Ovary (tissue), 9 donors: ENCODE results near the gene DHX8. TPM values are rescaled to one million over a fixed set of nuclear protein-coding genes. Genes with fewer than 3 reads are reported as not detected.

ENCODE experiments used
- DNase-seq, 5 donors: peaks; one replicate each; pipeline ENCODE4 v3.0.0-alpha.2; 2019 to 2020
- H3K27ac ChIP-seq, 2 donors: fragments of 200-600 bp; one replicate each; pipeline versions ENCODE4 v1.5.1 to v1.8.0; 2019 to 2022
- H3K27me3 ChIP-seq: fragments of 200-600 bp; one replicate; pipeline ENCODE4 v1.8.0; 2022
- H3K36me3 ChIP-seq: fragments of 200-600 bp; sonication (generic); one replicate; pipeline ENCODE4 v1.5.1; 2019
- H3K4me1 ChIP-seq: one replicate; pipeline ENCODE4 v1.8.1; 2013; ENCODE audit warnings: mild to moderate bottlenecking, moderate library complexity; ENCODE audit not compliant: insufficient read depth
- H3K4me3 ChIP-seq: fragments of 200-600 bp; sonication (generic); one replicate; pipeline ENCODE4 v1.5.1; 2017
- H3K9me3 ChIP-seq, 2 donors: fragments of 200-600 bp in 1 of 2; sonication (generic) in 1 of 2; one replicate each; pipeline versions ENCODE4 v1.5.1 to v1.8.1; 2013 to 2019; ENCODE audit warnings: mild to moderate bottlenecking in 1 of 2, moderate library complexity in 1 of 2
- EP300 ChIP-seq: sonication (generic); formaldehyde crosslinking; IDR thresholded peaks from one replicate; pipeline ENCODE4 v1.6.1; 2017; ENCODE audit warnings: antibody characterized with exemption
- POLR2A ChIP-seq: fragments of 450-650 bp; IDR thresholded peaks from one replicate; pipeline ENCODE4 v1.6.1; 2017; ENCODE audit warnings: antibody characterized with exemption, mild to moderate bottlenecking, moderate library complexity
- WGBS, 3 donors: extraction: QIAGEN DNeasy Blood & Tissue Kit in 1 of 3; methylation state at CpG; one replicate each; pipeline versions ENCODE4 v1.1.5 to v1.1.7; 2013 to 2017; 5-methylcytosine and 5-hydroxymethylcytosine counted together
- intact Hi-C, 4 donors: fragments of 100-400 bp; cut with DNase I; formaldehyde crosslinking; loops; one replicate each; pipeline versions ENCODE4 v1.11.0 to v1.15.1; 2022 to 2023
- polyA plus RNA-seq, 2 donors: library from polyadenylated mRNA; stranded (reverse); fragments of 200-250 nt in 1 of 2; fragments of 350-450 nt in 1 of 2; fragmentation: Illumina TruSeq in 1 of 2; extraction: RNeasy Lipid Tissue Mini Kit (QIAGEN cat#74804) in 1 of 2; gene quantifications; one replicate each; pipeline ENCODE4 v1.2.3, GENCODE V29; 2013 to 2014
- total RNA-seq, 7 donors: library from RNA; depleted of rRNA in 2 of 7; stranded (reverse); fragments of >200 nt in 2 of 7; fragmentation: NEBNext Ultra II Directional in 3 of 7; extraction: Animal tissue kit (Norgen Biotek cat#: 25700) in 3 of 7; gene quantifications; one replicate each; pipeline versions ENCODE4 v1.1.0 to v1.2.4, GENCODE V29; 2016 to 2023
- TF ChIP-seq, protein P1 (sequence below), 3 donors: fragments of 450-650 bp in 2 of 3; fragments of 200-600 bp in 1 of 3; IDR thresholded peaks; one replicate each; pipeline versions ENCODE4 v1.5.1 to v1.8.0; 2016 to 2022; ENCODE audit warnings: antibody characterized with exemption in 3 of 3, mild to moderate bottlenecking in 1 of 3
- donor health status: DM: no; HTN: no; CAD: no; lungs with moderate emphysema.
- donor health status: DM: no; HTN: no; CAD: no.
- donor health status: Bipolar disorder and iron deficiency.
- donor health status: DM: yes; HTN: yes; CAD: no.
- donor health status: DM: no; HTN: no; CAD: no.
- donor health status: DM: yes; HTN: yes; CAD: no.

Gene DHX8
- total and polyA plus RNA-seq, 9 donors = 14.6 to 55.1 (median 37.1) TPM

DNA sequence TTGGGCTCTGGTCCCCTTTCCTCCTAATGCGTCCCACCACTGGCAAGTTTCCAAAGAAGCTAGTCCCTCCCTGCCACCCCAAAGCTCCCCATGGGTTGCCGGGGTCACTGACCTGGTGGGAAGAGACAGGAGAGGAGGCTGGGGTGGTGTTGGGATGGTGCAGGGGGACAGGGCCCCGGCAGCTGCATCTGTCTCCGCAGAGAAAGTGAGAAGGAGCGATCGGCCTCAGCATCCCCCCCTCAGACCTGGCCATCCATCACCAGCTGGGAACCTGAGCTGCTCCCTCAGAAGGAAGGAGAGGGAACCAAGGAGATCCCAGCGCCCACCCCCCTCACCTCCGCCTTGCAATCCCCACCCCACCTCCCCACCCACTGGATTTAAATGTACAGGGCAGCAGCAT lies 59.1 kb downstream of the DHX8 start:
- no peak for TF ChIP-seq POLR2A
- TF ChIP-seq EP300 = no peak
- TF ChIP-seq, protein P1, sequence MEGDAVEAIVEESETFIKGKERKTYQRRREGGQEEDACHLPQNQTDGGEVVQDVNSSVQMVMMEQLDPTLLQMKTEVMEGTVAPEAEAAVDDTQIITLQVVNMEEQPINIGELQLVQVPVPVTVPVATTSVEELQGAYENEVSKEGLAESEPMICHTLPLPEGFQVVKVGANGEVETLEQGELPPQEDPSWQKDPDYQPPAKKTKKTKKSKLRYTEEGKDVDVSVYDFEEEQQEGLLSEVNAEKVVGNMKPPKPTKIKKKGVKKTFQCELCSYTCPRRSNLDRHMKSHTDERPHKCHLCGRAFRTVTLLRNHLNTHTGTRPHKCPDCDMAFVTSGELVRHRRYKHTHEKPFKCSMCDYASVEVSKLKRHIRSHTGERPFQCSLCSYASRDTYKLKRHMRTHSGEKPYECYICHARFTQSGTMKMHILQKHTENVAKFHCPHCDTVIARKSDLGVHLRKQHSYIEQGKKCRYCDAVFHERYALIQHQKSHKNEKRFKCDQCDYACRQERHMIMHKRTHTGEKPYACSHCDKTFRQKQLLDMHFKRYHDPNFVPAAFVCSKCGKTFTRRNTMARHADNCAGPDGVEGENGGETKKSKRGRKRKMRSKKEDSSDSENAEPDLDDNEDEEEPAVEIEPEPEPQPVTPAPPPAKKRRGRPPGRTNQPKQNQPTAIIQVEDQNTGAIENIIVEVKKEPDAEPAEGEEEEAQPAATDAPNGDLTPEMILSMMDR (IDR thresholded peaks at IDR 0.05) = no peak
- Histone ChIP-seq H3K36me3 (no peaks in the 10 kb centered on the region), H3K4me1 (peaks cover 10% of the 10 kb centered on the region), H3K9me3 (no peaks in the 10 kb centered on the region), H3K27ac (no peak overlapping the region), H3K4me3 (no peak overlapping the region), H3K27me3 (no peaks in the 10 kb centered on the region)
- 74 to 75% (median 75%) methylated on average over 8 of the region's 8 CpGs for WGBS, 3 donors
- intact Hi-C loops = loop anchor here in 1 of 4 donors (2.0 kb wide), 1 partner anchor 14 kb away; no protein-coding TSS in a partner anchor
- no peak for DNase-seq

DNA sequence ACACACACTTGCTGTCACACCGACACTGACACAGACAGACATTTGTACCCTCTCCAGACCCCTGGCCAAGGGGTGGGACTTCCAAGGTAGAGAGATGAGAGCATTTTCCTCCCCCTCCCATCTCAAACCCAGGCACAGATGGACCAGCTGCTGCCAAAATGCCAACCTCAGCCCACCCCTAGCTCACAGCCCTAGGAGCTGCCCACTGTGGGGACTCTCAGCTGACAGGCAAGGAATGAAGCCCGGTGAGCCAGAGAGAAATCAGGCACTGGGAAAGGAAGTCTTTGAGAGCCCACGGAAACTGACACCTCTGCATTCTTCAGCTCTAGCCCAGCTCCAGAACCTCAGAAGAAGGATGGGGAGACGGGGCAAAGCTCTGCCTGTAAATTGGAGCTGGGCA lies 59.5 kb downstream of the DHX8 start:
- no peak for TF ChIP-seq POLR2A
- TF ChIP-seq, protein P1 (IDR thresholded peaks at IDR 0.05) = no peak
- no peak for TF ChIP-seq EP300
- H3K36me3 ChIP-seq = no peaks in the 10 kb centered on the region
- peaks cover 10% of the 10 kb centered on the region for H3K4me1 ChIP-seq
- no peak overlapping the region for H3K4me3 ChIP-seq
- intact Hi-C loops = loop anchor here in 1 of 4 donors (2.0 kb wide), 1 partner anchor 14 kb away; no protein-coding TSS in a partner anchor
- H3K27me3 ChIP-seq = no peaks in the 10 kb centered on the region
- no peak overlapping the region for H3K27ac ChIP-seq
- no peaks in the 10 kb centered on the region for H3K9me3 ChIP-seq
- no peak for DNase-seq
- 47 to 68% (median 59%) methylated on average over 4 of the region's 4 CpGs for WGBS, 3 donors

DNA sequence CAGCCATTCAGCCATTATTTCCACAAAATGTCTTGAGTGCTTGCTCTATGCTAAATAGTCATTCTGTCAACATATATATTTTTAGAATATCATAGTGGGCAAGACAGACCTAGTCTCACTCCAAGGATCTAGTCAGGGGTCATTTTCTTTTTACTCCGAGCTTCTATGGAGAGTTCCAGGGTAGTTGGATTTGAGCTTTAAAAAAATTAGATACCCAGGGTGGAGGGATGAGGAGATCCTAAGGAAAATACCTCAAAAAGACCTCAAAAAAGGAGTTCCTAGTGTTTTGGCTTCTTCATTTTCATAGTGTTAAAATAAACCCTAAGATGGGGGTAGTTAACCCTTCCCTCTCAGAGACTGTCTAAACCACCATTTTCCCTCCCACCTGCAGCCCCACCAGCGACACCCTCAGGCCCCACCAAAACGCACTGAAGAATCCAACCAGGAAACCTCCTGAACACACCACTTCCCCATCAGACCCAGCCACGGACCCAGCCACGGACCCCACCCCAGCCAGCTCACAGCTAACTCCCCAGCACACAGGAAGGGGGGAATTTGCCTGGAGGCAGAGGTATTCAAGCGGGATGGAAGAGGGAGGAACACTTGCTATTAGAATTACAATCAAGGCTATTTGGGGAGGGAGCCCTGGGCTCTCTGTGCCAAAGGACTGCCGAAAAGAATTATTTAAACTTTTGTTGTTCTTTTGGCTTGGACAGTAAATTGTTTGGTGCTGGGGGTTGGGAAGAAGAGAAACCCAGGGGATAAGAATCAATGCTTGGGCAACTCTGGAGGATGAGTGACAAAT lies 60.2 kb downstream of the DHX8 start:
- Histone ChIP-seq H3K4me3 (no peak overlapping the region), H3K27me3 (no peaks in the 10 kb centered on the region), H3K36me3 (no peaks in the 10 kb centered on the region), H3K9me3 (no peaks in the 10 kb centered on the region), H3K27ac (no peak overlapping the region), H3K4me1 (peaks cover 10% of the 10 kb centered on the region)
- no peak for DNase-seq
- WGBS, 3 donors = 26 to 39% (median 29%) methylated on average over 7 of the region's 7 CpGs
- intact Hi-C loops = loop anchor here in 1 of 4 donors (2.0 kb wide), 1 partner anchor 15 kb away; no protein-coding TSS in a partner anchor
- TF ChIP-seq POLR2A = no peak
- no peak for TF ChIP-seq EP300
- TF ChIP-seq, protein P1 (IDR thresholded peaks at IDR 0.05) = no peak

DNA sequence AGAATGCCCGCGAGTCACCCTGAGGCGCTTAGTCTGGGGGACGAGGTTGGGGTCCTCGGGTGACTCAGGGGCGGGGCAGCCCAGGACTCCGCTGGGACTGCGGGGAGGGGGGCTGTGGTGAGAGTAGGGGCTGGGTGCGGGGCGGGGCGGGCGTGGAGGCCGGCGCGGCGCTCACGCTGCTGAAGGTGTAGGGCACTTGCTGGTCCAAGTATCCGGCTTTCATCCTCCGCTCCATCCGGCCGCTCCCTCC lies 61.5 kb downstream of the DHX8 start:
- Histone ChIP-seq H3K4me3 (peak overlapping the region; percentile 38), H3K4me1 (peaks cover 10% of the 10 kb centered on the region), H3K9me3 (no peaks in the 10 kb centered on the region), H3K27ac (no peak overlapping the region), H3K36me3 (no peaks in the 10 kb centered on the region), H3K27me3 (no peaks in the 10 kb centered on the region)
- 0 to 1% (median 1%) methylated on average over 3 to 21 of the region's 21 CpGs for WGBS, 3 donors
- intact Hi-C loops = no loop called here
- TF ChIP-seq, protein P1 (IDR thresholded peaks at IDR 0.05) = no peak
- TF ChIP-seq EP300 = no peak
- no peak for TF ChIP-seq POLR2A
- DNase-seq = no peak
